ENCODE results near the gene USPL1. TPM values are rescaled to one million over a fixed set of nuclear protein-coding genes. Genes with fewer than 3 reads are reported as not detected.

The USPL1 gene
- total RNA-seq, 1 experiment from 2014 or later, result 6.0 TPM

DNA sequence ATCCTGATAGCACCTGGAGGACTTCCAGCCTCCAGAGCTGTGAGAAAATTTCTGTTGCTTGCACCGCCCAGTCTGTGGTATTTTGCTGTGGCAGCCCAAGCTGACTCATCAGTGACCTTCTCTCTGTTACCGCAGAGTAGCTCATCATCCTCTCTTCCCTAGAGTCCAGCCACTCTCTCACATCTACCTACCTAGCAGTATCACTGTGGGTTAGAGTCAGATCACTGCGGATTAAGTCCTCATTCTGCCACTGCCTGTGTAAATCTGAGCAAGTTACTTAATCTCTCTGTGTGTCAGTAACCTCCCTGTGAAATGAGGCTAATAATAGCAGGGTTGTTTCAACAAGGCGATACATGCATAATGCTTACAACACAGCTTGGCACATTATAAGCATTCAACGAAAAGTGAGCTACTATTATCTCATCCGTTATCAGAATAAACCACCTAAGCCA lies 40.3 kb upstream of the USPL1 start:
- H3K9me2 ChIP-seq (replicated peaks; ENCODE audit: low read length), result no peaks in the 10 kb centered on the region
- ATAC-seq (peak; percentile 90), DNase-seq (peak; percentile 90)
- peaks cover 31% of the 10 kb centered on the region for H3K4me1 ChIP-seq (ENCODE audit: insufficient read depth, low read length)
- intact Hi-C loops (cut with micrococcal nuclease), result loop anchor here (2.0 to 10.0 kb wide), 3 partner anchors 225 to 443 kb away; no protein-coding TSS in a partner anchor
- H3K36me3 ChIP-seq (ENCODE audit: low read depth, low read length), result no peaks in the 10 kb centered on the region
- no TSS peak for BruUV-seq (replicated peaks)
- no peak overlapping the region for H3K4me3 ChIP-seq (ENCODE audit: low read length)
- no peak overlapping the region for H3K9ac ChIP-seq (ENCODE audit: low read length)
- no peaks in the 10 kb centered on the region for H3K79me2 ChIP-seq (ENCODE audit: low read length)
- ChIA-PET POLR2A (ENCODE audit: unreplicated experiment) (interaction anchor here (0.5 kb wide), 1 partner anchor 40 kb away, joined by 4 read pairs; the partner anchor contains the start of gene USPL1), CTCF (no interaction called here)
- no peak for TF ChIP-seq EZH2phosphoT487 (IDR thresholded peaks at IDR 0.05; ENCODE audit: borderline replicate concordance, low read length)
- TF ChIP-seq, protein P1, sequence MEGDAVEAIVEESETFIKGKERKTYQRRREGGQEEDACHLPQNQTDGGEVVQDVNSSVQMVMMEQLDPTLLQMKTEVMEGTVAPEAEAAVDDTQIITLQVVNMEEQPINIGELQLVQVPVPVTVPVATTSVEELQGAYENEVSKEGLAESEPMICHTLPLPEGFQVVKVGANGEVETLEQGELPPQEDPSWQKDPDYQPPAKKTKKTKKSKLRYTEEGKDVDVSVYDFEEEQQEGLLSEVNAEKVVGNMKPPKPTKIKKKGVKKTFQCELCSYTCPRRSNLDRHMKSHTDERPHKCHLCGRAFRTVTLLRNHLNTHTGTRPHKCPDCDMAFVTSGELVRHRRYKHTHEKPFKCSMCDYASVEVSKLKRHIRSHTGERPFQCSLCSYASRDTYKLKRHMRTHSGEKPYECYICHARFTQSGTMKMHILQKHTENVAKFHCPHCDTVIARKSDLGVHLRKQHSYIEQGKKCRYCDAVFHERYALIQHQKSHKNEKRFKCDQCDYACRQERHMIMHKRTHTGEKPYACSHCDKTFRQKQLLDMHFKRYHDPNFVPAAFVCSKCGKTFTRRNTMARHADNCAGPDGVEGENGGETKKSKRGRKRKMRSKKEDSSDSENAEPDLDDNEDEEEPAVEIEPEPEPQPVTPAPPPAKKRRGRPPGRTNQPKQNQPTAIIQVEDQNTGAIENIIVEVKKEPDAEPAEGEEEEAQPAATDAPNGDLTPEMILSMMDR (conservative IDR thresholded peaks at IDR 0.05; ENCODE audit: low read depth, low read length), result no peak
- no peak for TF ChIP-seq EZH2 (IDR thresholded peaks at IDR 0.05; ENCODE audit: low read length, unreplicated experiment)
- H2AFZ ChIP-seq (ENCODE audit: low read length), result no peak overlapping the region
- no peaks in the 10 kb centered on the region; the same call in 1 of the 2 replicates for H4K20me1 ChIP-seq (ENCODE audit: low read length)
- H3K4me2 ChIP-seq (ENCODE audit: low read length), result peak overlapping the region; percentile 44
- no peaks in the 10 kb centered on the region for H3F3A ChIP-seq (ENCODE audit: low read length, unreplicated experiment)
- no peaks in the 10 kb centered on the region for H3K27me3 ChIP-seq (ENCODE audit: low read length)
- H3K9me3 ChIP-seq (ENCODE audit: low read length), result no peaks in the 10 kb centered on the region
- peak overlapping the region; percentile 47 for H3K27ac ChIP-seq (ENCODE audit: low read length)

DNA sequence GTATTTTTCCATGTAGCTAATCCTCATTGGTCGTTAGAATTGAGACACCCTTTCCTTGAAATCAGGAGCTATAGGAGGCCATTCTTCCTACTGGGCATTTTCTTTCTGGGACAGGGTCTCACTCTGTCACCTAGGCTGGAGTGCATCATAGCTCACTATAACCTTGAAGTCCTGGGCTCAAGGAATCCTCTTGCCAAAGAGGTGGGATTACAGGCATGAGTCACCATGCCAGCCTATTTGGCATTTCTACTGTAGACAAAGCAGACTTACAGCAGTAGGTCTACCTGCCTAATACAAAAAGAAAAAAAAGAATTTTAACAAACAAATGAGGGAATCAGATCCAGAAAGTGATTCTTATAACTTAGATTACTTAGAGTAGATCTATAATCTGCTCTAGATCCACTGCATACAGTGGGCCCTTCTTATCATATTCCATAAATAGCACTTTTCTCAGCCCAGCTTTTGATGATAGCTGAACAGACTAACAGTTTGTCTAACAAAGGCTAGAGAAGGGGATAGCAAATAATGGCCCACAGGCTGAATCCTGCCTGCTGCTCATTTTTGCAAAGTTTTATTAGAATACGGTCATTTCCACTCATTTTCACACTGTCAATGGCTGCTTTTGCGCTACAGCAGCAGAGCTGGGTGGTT lies 36.7 kb upstream of the USPL1 start:
- POLR2A ChIA-PET (ENCODE audit: unreplicated experiment), result no interaction called here
- Histone ChIP-seq H4K20me1 (ENCODE audit: low read length) (no peaks in the 10 kb centered on the region; the same call in 1 of the 2 replicates), H3K27ac (ENCODE audit: low read length) (no peak overlapping the region), H3K4me3 (ENCODE audit: low read length) (no peak overlapping the region), H2AFZ (ENCODE audit: low read length) (no peak overlapping the region), H3K27me3 (ENCODE audit: low read length) (no peaks in the 10 kb centered on the region), H3K9me3 (ENCODE audit: low read length) (no peaks in the 10 kb centered on the region), H3F3A (ENCODE audit: low read length, unreplicated experiment) (no peaks in the 10 kb centered on the region), H3K9ac (ENCODE audit: low read length) (no peak overlapping the region), H3K9me2 (replicated peaks; ENCODE audit: low read length) (no peaks in the 10 kb centered on the region), H3K4me1 (ENCODE audit: insufficient read depth, low read length) (peaks cover 41% of the 10 kb centered on the region), H3K4me2 (ENCODE audit: low read length) (0 out of 2 replicates have a peak overlapping the region, but pooled peaks have one; percentile 20), H3K79me2 (ENCODE audit: low read length) (no peaks in the 10 kb centered on the region), H3K36me3 (ENCODE audit: low read depth, low read length) (no peaks in the 10 kb centered on the region)
- intact Hi-C loops (cut with micrococcal nuclease), result no loop called here
- TF ChIP-seq, protein P1 (conservative IDR thresholded peaks at IDR 0.05; ENCODE audit: low read depth, low read length), result no peak
- TF ChIP-seq EZH2phosphoT487 (IDR thresholded peaks at IDR 0.05; ENCODE audit: borderline replicate concordance, low read length) (no peak), EZH2 (IDR thresholded peaks at IDR 0.05; ENCODE audit: low read length, unreplicated experiment) (no peak)
- peak; percentile 67 for DNase-seq
- CTCF ChIA-PET, result no interaction called here
- ATAC-seq, result peak; percentile 45; the same call in 1 of the 2 replicates
- no TSS peak for BruUV-seq (replicated peaks)

DNA sequence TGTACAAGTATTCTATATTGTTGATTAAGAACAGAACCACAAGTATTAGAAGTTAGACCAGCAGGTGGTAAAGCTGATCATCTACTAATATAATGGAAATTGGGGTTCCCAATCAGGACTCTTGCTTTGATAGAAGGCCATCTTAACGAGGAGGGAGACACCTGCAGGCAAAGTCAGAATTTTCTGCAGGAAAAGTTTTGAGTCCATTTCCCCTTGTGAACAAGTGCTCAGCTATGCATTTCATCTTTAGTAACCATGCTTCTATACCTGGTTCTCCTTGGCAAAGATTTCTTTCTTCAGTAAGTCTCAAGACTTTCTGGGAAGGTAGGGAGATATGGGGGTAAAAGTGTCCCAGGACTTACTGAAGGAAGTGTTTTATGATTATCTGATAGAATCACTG lies 36.1 kb upstream of the USPL1 start:
- Histone ChIP-seq H2AFZ (ENCODE audit: low read length) (no peak overlapping the region), H3K4me1 (ENCODE audit: insufficient read depth, low read length) (peaks cover 46% of the 10 kb centered on the region), H4K20me1 (ENCODE audit: low read length) (no peaks in the 10 kb centered on the region; the same call in 1 of the 2 replicates), H3K4me3 (ENCODE audit: low read length) (no peak overlapping the region), H3K27me3 (ENCODE audit: low read length) (no peaks in the 10 kb centered on the region), H3K9me2 (replicated peaks; ENCODE audit: low read length) (no peaks in the 10 kb centered on the region), H3K9ac (ENCODE audit: low read length) (no peak overlapping the region), H3K4me2 (ENCODE audit: low read length) (0 out of 2 replicates have a peak overlapping the region, but pooled peaks have one; percentile 20), H3F3A (ENCODE audit: low read length, unreplicated experiment) (no peaks in the 10 kb centered on the region), H3K36me3 (ENCODE audit: low read depth, low read length) (no peaks in the 10 kb centered on the region), H3K27ac (ENCODE audit: low read length) (no peak overlapping the region), H3K79me2 (ENCODE audit: low read length) (no peaks in the 10 kb centered on the region), H3K9me3 (ENCODE audit: low read length) (no peaks in the 10 kb centered on the region)
- DNase-seq (peak; percentile 49), ATAC-seq (no peak)
- ChIA-PET POLR2A (ENCODE audit: unreplicated experiment) (no interaction called here), CTCF (no interaction called here)
- BruUV-seq (replicated peaks), result no TSS peak
- TF ChIP-seq, protein P1 (conservative IDR thresholded peaks at IDR 0.05; ENCODE audit: low read depth, low read length), result peak; percentile 60
- TF ChIP-seq EZH2 (IDR thresholded peaks at IDR 0.05; ENCODE audit: low read length, unreplicated experiment), result no peak
- no peak for TF ChIP-seq EZH2phosphoT487 (IDR thresholded peaks at IDR 0.05; ENCODE audit: borderline replicate concordance, low read length)
- intact Hi-C loops (cut with micrococcal nuclease), result no loop called here
